Measurements from ENCODE around the gene TBATA. TPM values are rescaled to one million over a fixed set of nuclear protein-coding genes. Genes with fewer than 3 reads are reported as not detected.

Gene TBATA
- total RNA-seq, 1 donor from 2014 or later: not detected

- DNase-seq (ENCODE audit: low spot score): no peak
- Mint-ChIP-seq H3K27me3 (ENCODE audit: unreplicated experiment) (no peaks in the 10 kb centered on the region), H3K27ac (ENCODE audit: unreplicated experiment) (no peak overlapping the region), H3K4me1 (ENCODE audit: unreplicated experiment) (peaks cover 25% of the 10 kb centered on the region), H3K4me3 (ENCODE audit: unreplicated experiment) (no peak overlapping the region), H3K36me3 (ENCODE audit: low read depth, unreplicated experiment) (peaks cover 6% of the 10 kb centered on the region), H3K9me3 (ENCODE audit: unreplicated experiment) (no peaks in the 10 kb centered on the region)
- TF ChIP-seq CTCF (IDR thresholded peaks at IDR 0.05; ENCODE audit: unreplicated experiment): no peak
These were observed 47.0 kb upstream of the TBATA start for GRCh38 chr10:70832221-70832620.

- Mint-ChIP-seq H3K27me3 (ENCODE audit: unreplicated experiment) (no peaks in the 10 kb centered on the region), H3K4me3 (ENCODE audit: unreplicated experiment) (no peak overlapping the region), H3K4me1 (ENCODE audit: unreplicated experiment) (peaks cover 16% of the 10 kb centered on the region), H3K27ac (ENCODE audit: unreplicated experiment) (peak overlapping the region; percentile 23), H3K36me3 (ENCODE audit: low read depth, unreplicated experiment) (peaks cover 5% of the 10 kb centered on the region), H3K9me3 (ENCODE audit: unreplicated experiment) (no peaks in the 10 kb centered on the region)
- TF ChIP-seq CTCF (IDR thresholded peaks at IDR 0.05; ENCODE audit: unreplicated experiment): no peak
- DNase-seq (ENCODE audit: low spot score): no peak
These were observed 45.0 kb upstream of the TBATA start for GRCh38 chr10:70830164-70830563.

- Mint-ChIP-seq H3K4me1 (ENCODE audit: unreplicated experiment) (peaks cover 16% of the 10 kb centered on the region), H3K36me3 (ENCODE audit: low read depth, unreplicated experiment) (peaks cover 5% of the 10 kb centered on the region), H3K27me3 (ENCODE audit: unreplicated experiment) (no peaks in the 10 kb centered on the region), H3K27ac (ENCODE audit: unreplicated experiment) (no peak overlapping the region), H3K4me3 (ENCODE audit: unreplicated experiment) (no peak overlapping the region), H3K9me3 (ENCODE audit: unreplicated experiment) (no peaks in the 10 kb centered on the region)
- no peak for DNase-seq (ENCODE audit: low spot score)
- no peak for TF ChIP-seq CTCF (IDR thresholded peaks at IDR 0.05; ENCODE audit: unreplicated experiment)
These were observed 44.4 kb upstream of the TBATA start for GRCh38 chr10:70829543-70829942.

GRCh38 chr10:70828923-70829322 is 43.7 kb upstream of the TBATA start:
- H3K9me3 Mint-ChIP-seq (ENCODE audit: unreplicated experiment): no peaks in the 10 kb centered on the region
- H3K4me1 Mint-ChIP-seq (ENCODE audit: unreplicated experiment): peaks cover 16% of the 10 kb centered on the region
- no peak for TF ChIP-seq CTCF (IDR thresholded peaks at IDR 0.05; ENCODE audit: unreplicated experiment)
- no peaks in the 10 kb centered on the region for H3K27me3 Mint-ChIP-seq (ENCODE audit: unreplicated experiment)
- H3K4me3 Mint-ChIP-seq (ENCODE audit: unreplicated experiment): no peak overlapping the region
- no peak for DNase-seq (ENCODE audit: low spot score)
- peaks cover 5% of the 10 kb centered on the region for H3K36me3 Mint-ChIP-seq (ENCODE audit: low read depth, unreplicated experiment)
- H3K27ac Mint-ChIP-seq (ENCODE audit: unreplicated experiment): no peak overlapping the region

GRCh38 chr10:70827086-70827757 is 42.0 kb upstream of the TBATA start:
- peaks cover 5% of the 10 kb centered on the region for H3K36me3 Mint-ChIP-seq (ENCODE audit: low read depth, unreplicated experiment)
- H3K4me1 Mint-ChIP-seq (ENCODE audit: unreplicated experiment): peaks cover 9% of the 10 kb centered on the region
- TF ChIP-seq CTCF (IDR thresholded peaks at IDR 0.05; ENCODE audit: unreplicated experiment): no peak
- no peak overlapping the region for H3K27ac Mint-ChIP-seq (ENCODE audit: unreplicated experiment)
- H3K4me3 Mint-ChIP-seq (ENCODE audit: unreplicated experiment): no peak overlapping the region
- no peaks in the 10 kb centered on the region for H3K9me3 Mint-ChIP-seq (ENCODE audit: unreplicated experiment)
- DNase-seq (ENCODE audit: low spot score): no peak
- H3K27me3 Mint-ChIP-seq (ENCODE audit: unreplicated experiment): no peaks in the 10 kb centered on the region

Measured in endothelial cell (in vitro differentiated cells).